ENCODE data around the gene RGS3.

The RGS3 gene

DNA sequence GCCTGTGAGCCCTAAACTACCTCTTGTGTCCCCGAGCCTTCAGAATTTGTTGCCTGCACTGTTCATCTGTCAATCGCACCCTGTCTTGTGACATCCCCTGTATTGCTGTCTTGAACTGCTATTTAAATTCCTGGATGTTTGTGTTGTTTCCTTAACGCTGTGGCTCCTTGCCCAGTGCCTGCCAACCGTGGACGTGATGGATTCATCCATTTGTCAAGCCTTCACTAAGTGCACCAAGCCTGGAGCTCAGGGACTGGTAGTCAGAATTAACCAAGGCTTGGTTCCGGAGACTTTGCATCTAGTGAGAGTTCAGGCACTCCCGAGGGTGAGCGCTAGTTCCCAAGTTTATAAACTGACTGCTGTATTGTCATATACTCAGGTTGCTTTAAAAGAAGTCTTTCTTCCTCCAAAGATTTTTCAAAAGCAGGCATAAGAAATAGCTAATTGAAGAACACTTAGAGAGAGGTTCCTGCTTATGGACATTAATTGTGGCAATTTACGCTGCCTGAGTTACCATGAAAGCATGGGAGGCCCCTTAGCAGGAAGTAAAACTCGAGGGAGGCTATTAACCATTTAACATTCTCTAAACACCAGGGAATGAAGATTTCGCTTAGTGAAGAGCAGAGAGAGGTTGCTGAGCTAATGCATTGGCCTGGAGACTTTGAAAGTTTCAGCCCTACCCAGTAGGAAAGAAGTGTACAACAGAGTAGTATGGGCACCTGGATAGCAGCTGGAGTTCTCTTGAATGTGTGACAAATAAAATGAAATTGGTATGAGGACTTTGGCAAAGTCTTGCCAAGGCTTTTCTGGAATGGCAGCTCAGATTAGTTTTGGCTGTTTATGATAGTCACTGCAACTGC lies 29.0 kb downstream of the RGS3 start:
- H3K9me3 ChIP-seq (ENCODE audit: insufficient read depth, low read depth, low read length), result no peaks in the 10 kb centered on the region
- H3K4me1 ChIP-seq (ENCODE audit: insufficient read depth, low read length), result no peaks in the 10 kb centered on the region; the same call in 1 of the 2 replicates
- no peak overlapping the region for H3K27ac ChIP-seq (ENCODE audit: low read length)
- no peaks in the 10 kb centered on the region for H3K36me3 ChIP-seq (ENCODE audit: insufficient read depth, low read depth, low read length)
- H3K27me3 ChIP-seq (ENCODE audit: insufficient read depth, low read length), result no peaks in the 10 kb centered on the region
- no peak overlapping the region for H3K4me3 ChIP-seq (ENCODE audit: low read length)
- no peak overlapping the region for H3K9ac ChIP-seq (ENCODE audit: low read depth, low read length)

DNA sequence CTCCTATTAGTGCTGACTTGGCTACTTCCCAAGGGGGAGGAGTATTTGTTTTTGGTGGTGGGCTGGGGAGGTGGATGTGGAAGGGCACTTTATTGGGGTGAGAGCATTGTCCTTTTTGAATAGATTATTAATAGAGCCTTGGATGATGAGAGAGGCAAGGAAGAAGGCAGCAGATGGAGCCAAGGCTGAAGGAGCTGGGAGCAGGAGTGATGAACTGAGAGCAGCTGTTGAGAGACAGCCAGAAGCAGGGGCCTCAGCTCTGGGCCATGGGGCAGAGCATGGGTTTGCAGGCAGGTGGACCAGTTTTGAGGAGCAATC lies 29.6 kb downstream of the RGS3 start:
- Histone ChIP-seq H3K4me3 (ENCODE audit: low read length) (no peak overlapping the region), H3K36me3 (ENCODE audit: insufficient read depth, low read depth, low read length) (no peaks in the 10 kb centered on the region), H3K27me3 (ENCODE audit: insufficient read depth, low read length) (no peaks in the 10 kb centered on the region), H3K27ac (ENCODE audit: low read length) (no peak overlapping the region), H3K9me3 (ENCODE audit: insufficient read depth, low read depth, low read length) (no peaks in the 10 kb centered on the region), H3K4me1 (ENCODE audit: insufficient read depth, low read length) (no peaks in the 10 kb centered on the region; the same call in 1 of the 2 replicates), H3K9ac (ENCODE audit: low read depth, low read length) (no peak overlapping the region)

DNA sequence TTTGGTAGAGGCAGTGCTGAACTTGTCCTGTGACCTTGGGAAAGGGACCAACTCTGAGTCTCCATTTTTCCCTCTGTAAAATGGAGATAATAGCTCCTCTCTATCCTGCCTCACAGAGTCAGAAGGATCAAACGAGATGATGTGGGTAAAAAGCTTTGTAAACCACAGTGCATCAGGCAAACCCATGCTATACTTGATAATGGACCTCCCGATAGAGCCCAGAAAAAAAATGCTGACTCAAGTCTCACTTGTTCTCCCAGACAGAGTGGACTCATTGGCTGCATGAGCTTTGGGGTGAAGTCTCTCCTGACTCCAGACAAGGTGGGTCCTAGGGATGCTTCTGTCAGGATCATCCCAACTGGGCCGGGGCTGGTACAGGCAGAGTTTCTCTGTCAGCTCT lies 32.0 kb downstream of the RGS3 start:
- Histone ChIP-seq H3K36me3 (ENCODE audit: insufficient read depth, low read depth, low read length) (no peaks in the 10 kb centered on the region), H3K27ac (ENCODE audit: low read length) (no peak overlapping the region), H3K4me1 (ENCODE audit: insufficient read depth, low read length) (no peaks in the 10 kb centered on the region; the same call in 1 of the 2 replicates), H3K4me3 (ENCODE audit: low read length) (no peak overlapping the region), H3K9ac (ENCODE audit: low read depth, low read length) (no peak overlapping the region), H3K9me3 (ENCODE audit: insufficient read depth, low read depth, low read length) (no peaks in the 10 kb centered on the region), H3K27me3 (ENCODE audit: insufficient read depth, low read length) (no peaks in the 10 kb centered on the region)

DNA sequence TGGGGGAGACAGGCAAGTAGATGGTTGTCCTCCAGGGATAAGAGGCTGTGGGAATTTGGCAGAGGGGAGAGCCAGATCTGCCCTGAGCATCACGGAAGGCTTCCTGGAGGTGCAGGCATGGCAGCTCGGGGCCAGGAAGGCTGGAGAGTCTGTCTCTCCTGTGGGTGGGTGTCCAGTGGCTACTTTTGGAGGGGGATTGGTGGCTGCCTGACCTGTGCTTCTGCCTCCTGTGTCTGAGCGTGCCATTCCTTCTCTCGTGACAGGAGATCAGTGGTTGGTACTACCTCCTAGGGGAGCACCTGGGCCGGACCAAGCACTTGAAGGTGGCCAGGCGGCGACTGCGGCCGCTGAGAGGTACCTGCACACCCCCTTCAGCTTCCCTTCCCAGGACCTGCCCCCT lies 33.5 kb downstream of the RGS3 start:
- Histone ChIP-seq H3K27ac (ENCODE audit: low read length) (no peak overlapping the region), H3K9ac (ENCODE audit: low read depth, low read length) (no peak overlapping the region), H3K4me3 (ENCODE audit: low read length) (no peak overlapping the region), H3K36me3 (ENCODE audit: insufficient read depth, low read depth, low read length) (no peaks in the 10 kb centered on the region), H3K4me1 (ENCODE audit: insufficient read depth, low read length) (peaks cover 8% of the 10 kb centered on the region), H3K9me3 (ENCODE audit: insufficient read depth, low read depth, low read length) (no peaks in the 10 kb centered on the region), H3K27me3 (ENCODE audit: insufficient read depth, low read length) (no peaks in the 10 kb centered on the region)

DNA sequence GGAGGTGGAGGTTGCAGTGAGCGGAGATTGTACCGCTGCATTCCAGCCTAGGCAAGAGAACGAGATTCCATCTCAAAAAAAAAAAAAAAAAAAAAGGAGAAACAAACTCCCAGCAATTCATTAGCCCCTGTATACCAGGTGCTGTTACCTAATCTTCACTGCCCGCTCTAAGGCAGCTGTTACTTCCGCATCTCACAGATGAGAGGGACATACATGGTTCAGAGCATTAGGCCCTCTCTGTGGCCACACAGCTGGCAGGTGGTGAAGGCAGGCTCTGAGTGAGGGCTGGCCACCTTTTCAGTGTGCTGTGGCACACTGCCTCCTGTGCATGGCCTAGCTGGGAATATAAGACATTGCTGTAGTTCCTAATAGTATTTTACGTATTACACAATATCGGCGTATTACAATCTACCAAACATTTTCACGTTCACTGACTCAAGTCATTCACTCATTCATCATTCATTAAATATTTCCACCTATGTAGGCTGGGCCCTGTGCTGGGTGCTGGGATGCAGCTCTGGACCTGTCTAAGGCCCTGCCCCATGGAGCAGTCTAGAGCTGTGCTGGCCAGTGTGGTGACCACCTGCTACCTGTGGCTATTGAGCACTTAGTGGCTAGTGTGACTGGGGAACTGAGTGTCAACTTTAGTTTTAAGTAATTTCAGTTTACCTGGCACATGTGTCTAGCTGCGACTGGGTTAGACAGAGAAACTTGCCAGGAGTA lies 35.8 kb downstream of the RGS3 start:
- Histone ChIP-seq H3K27me3 (ENCODE audit: insufficient read depth, low read length) (no peaks in the 10 kb centered on the region), H3K36me3 (ENCODE audit: insufficient read depth, low read depth, low read length) (no peaks in the 10 kb centered on the region), H3K4me1 (ENCODE audit: insufficient read depth, low read length) (peaks cover 19% of the 10 kb centered on the region), H3K4me3 (ENCODE audit: low read length) (no peak overlapping the region), H3K9me3 (ENCODE audit: insufficient read depth, low read depth, low read length) (no peaks in the 10 kb centered on the region), H3K9ac (ENCODE audit: low read depth, low read length) (no peak overlapping the region), H3K27ac (ENCODE audit: low read length) (no peak overlapping the region)

DNA sequence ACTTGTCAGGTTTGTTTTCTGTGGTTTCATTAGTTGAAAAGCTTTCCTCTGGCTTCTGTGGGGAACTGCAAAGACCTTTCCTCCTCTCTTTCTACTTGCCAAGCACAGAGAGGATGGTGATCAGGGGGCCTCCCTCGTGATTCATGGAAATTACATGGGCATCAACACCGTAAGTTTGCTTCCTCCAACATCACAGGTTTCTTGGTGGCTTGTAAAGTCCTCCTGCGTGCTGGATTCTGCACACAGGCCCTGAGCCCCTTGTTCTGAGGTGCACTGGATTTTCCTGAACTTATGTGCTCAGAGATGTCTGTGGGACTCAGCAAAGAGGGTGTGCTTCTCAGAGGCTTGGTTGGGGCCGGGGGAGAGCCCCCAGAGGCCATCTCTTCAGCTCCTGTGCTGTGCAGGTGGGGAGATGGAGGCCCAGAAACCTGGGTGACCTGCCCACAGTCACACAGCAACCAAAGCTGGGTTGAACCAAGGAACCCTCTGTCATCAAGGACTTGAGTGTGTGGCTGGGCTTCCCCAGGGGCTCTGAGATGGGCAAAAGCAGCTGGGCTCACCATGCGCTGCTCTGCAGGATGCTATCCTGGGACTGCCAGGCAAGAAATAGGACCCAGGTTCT lies 36.5 kb downstream of the RGS3 start:
- H3K36me3 ChIP-seq (ENCODE audit: insufficient read depth, low read depth, low read length), result no peaks in the 10 kb centered on the region
- H3K27ac ChIP-seq (ENCODE audit: low read length), result no peak overlapping the region
- no peaks in the 10 kb centered on the region for H3K27me3 ChIP-seq (ENCODE audit: insufficient read depth, low read length)
- H3K9me3 ChIP-seq (ENCODE audit: insufficient read depth, low read depth, low read length), result no peaks in the 10 kb centered on the region
- H3K4me1 ChIP-seq (ENCODE audit: insufficient read depth, low read length), result peaks cover 19% of the 10 kb centered on the region
- H3K9ac ChIP-seq (ENCODE audit: low read depth, low read length), result no peak overlapping the region
- H3K4me3 ChIP-seq (ENCODE audit: low read length), result no peak overlapping the region

DNA sequence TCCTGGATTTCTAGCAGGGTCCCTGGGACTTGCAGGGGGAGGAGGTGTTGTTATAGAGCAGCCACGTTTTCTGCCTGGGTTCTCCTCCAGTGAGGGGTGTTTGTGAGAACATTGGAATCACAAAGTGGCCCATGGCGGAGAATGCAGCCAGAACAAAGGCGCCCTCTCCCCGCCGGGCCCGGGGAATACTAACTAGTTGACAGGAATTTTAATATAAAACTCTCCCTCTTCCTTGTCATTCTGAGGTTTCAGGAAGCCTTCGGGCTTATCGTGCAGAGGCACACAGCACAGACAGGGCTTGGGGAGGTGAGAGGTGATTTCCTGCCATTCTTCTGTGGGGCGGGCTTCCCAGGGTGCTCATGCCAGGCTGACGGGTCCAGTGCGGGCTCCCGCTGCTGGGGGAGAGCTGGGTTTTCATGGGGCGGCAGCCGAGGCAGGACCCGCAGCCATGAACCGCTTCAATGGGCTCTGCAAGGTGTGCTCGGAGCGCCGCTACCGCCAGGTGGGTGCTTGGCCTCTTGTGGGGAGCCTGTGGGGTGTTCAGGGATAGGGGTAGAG lies 37.7 kb downstream of the RGS3 start:
- Histone ChIP-seq H3K9ac (ENCODE audit: low read depth, low read length) (peak overlapping the region; percentile 67; the same call in 1 of the 2 replicates), H3K4me1 (ENCODE audit: insufficient read depth, low read length) (peaks cover 26% of the 10 kb centered on the region), H3K36me3 (ENCODE audit: insufficient read depth, low read depth, low read length) (no peaks in the 10 kb centered on the region), H3K4me3 (ENCODE audit: low read length) (peak overlapping the region; percentile 55; the same call in 1 of the 2 replicates), H3K27ac (ENCODE audit: low read length) (peak overlapping the region; percentile 12), H3K27me3 (ENCODE audit: insufficient read depth, low read length) (no peaks in the 10 kb centered on the region), H3K9me3 (ENCODE audit: insufficient read depth, low read depth, low read length) (no peaks in the 10 kb centered on the region)

DNA sequence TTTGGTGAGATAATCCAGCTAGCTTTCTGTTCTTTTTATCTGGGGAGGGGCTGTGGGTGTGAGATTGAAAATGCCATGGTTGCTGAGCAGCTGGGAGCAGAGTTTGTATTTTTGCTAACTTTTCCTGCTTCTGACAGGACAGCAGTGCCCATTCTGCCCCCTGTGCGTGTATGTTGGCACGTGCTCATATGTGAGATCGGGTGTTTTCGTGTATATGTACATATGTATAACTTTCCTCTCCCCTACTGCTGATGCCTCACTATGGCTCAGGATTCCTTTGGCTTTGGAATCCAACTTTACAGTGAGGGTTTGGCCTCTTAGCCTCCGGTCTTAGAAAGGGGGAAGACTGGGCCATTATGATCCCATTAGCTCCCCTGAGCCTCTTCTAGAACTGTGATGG lies 38.3 kb downstream of the RGS3 start:
- Histone ChIP-seq H3K4me3 (ENCODE audit: low read length) (peak overlapping the region; percentile 55; the same call in 1 of the 2 replicates), H3K27me3 (ENCODE audit: insufficient read depth, low read length) (no peaks in the 10 kb centered on the region), H3K36me3 (ENCODE audit: insufficient read depth, low read depth, low read length) (no peaks in the 10 kb centered on the region), H3K9ac (ENCODE audit: low read depth, low read length) (peak overlapping the region; percentile 67; the same call in 1 of the 2 replicates), H3K9me3 (ENCODE audit: insufficient read depth, low read depth, low read length) (no peaks in the 10 kb centered on the region), H3K27ac (ENCODE audit: low read length) (peak overlapping the region; percentile 12), H3K4me1 (ENCODE audit: insufficient read depth, low read length) (peaks cover 27% of the 10 kb centered on the region)

DNA sequence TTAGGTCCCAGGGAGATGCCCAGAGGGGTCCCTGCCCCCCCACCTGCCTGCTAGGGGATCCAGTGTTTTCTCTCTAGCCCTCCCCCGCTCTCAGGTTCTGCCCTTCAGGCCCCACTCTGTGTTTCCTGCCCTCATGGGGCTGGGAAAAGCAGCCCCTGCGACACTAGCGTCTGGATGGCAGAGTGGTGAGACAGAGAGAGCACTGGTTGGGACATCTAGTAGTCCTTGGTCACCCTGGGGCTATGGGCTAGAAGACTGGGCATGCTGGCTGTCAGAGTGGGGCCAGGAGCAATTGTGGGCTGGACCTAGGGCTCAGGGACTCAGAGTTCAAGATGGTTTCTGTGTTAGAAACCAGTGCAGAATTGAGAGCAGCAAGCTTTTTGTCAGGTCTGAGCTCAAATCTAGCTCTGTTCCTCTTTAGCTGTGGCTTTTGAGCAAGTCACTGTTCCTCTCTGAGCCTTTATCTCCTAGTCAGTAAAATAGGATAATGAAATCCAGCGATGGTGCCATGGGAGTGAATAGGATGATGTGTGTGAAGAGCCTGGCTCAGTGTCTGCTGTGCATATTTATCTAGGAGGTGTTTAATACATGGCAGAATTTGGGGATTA lies 39.0 kb downstream of the RGS3 start:
- H3K4me3 ChIP-seq (ENCODE audit: low read length), result peak overlapping the region; percentile 55; the same call in 1 of the 2 replicates

DNA sequence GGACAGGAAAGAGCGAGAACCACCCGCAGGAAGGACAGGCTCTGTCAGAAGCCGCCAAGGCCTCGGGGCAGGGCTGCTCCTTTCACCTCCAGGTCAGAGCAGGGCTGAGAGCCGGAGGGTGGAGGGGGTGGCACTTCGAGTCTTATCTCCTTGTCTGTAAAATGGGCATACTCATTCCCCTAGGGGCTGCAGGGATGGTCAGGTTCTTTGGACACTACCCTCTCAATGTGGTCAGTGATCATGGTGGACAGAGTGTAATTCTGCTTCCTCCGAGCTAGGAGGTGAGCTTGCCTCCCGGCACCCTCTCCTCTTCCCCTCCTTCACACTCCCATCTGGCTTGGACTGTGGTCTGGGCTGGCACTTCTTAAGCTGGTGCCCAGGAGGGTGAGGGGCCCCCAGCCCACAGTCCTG lies 39.6 kb downstream of the RGS3 start:
- Histone ChIP-seq H3K4me1 (ENCODE audit: insufficient read depth, low read length) (peaks cover 27% of the 10 kb centered on the region), H3K27ac (ENCODE audit: low read length) (no peak overlapping the region)

More for the DNA sequence above, 39.0 kb downstream of the RGS3 start:
- Histone ChIP-seq H3K27ac (ENCODE audit: low read length) (no peak overlapping the region), H3K27me3 (ENCODE audit: insufficient read depth, low read length) (no peaks in the 10 kb centered on the region), H3K36me3 (ENCODE audit: insufficient read depth, low read depth, low read length) (no peaks in the 10 kb centered on the region), H3K9me3 (ENCODE audit: insufficient read depth, low read depth, low read length) (no peaks in the 10 kb centered on the region), H3K4me1 (ENCODE audit: insufficient read depth, low read length) (peaks cover 27% of the 10 kb centered on the region), H3K9ac (ENCODE audit: low read depth, low read length) (peak overlapping the region; percentile 67; the same call in 1 of the 2 replicates)

DNA sequence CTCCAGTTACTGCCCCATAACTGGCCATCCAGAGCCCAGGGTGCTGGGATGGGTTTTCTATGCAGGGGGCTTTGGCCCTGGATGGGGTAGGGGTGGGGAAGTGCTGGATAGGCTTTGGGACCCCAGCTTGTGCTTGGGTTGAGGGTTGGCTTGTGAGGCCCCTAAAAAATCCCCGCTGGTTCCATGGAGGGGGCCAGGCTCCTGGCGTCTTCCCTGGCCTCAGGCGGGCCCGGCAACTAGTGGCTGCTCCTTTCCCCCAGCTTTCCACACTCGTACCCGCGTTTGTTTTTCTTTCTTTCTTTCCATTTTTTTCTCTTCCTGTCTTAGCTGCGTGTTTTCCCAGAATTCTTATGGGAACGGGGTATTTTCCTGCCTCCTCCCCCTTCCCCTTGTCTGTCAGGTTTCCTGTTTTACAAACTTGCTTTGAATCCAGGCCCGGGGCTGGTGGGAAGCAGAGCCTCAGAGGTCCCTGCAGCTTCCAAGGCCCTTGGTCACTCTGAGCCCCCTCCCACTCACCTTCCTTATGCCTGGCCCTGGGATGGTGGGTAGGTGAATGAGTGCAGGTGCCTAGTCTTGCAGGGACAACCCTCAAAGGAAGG lies 40.2 kb downstream of the RGS3 start:
- Histone ChIP-seq H3K4me1 (ENCODE audit: insufficient read depth, low read length) (peaks cover 27% of the 10 kb centered on the region), H3K27ac (ENCODE audit: low read length) (no peak overlapping the region), H3K9me3 (ENCODE audit: insufficient read depth, low read depth, low read length) (no peaks in the 10 kb centered on the region), H3K4me3 (ENCODE audit: low read length) (no peak overlapping the region), H3K27me3 (ENCODE audit: insufficient read depth, low read length) (no peaks in the 10 kb centered on the region), H3K9ac (ENCODE audit: low read depth, low read length) (no peak overlapping the region), H3K36me3 (ENCODE audit: insufficient read depth, low read depth, low read length) (no peaks in the 10 kb centered on the region)

More for the DNA sequence above, 39.6 kb downstream of the RGS3 start:
- H3K9me3 ChIP-seq (ENCODE audit: insufficient read depth, low read depth, low read length), result no peaks in the 10 kb centered on the region
- H3K27me3 ChIP-seq (ENCODE audit: insufficient read depth, low read length), result no peaks in the 10 kb centered on the region
- no peak overlapping the region for H3K9ac ChIP-seq (ENCODE audit: low read depth, low read length)
- H3K36me3 ChIP-seq (ENCODE audit: insufficient read depth, low read depth, low read length), result no peaks in the 10 kb centered on the region
- no peak overlapping the region for H3K4me3 ChIP-seq (ENCODE audit: low read length)

Measured in iPS-20b (cell line).